GM12891 (cell line): ENCODE measurements around the gene ETFB.

Experiments used
- PAX5 ChIP-seq: IDR thresholded peaks from 2 replicates; pipeline ENCODE4 v1.6.1; 2011; ENCODE audit warnings: low read length, moderate library complexity, mild to moderate bottlenecking; ENCODE audit not compliant: insufficient read depth, severe bottlenecking
- POLR2A ChIP-seq: IDR thresholded peaks from 2 replicates; pipeline ENCODE4 v1.6.1; 2011; ENCODE audit warnings: low read depth, low read length, control low read depth
- POLR2AphosphoS5 ChIP-seq: IDR thresholded peaks from 2 replicates; pipeline ENCODE4 v1.6.1; 2011; ENCODE audit warnings: low read depth, low read length, control low read depth
- POU2F2 ChIP-seq: IDR thresholded peaks from 2 replicates; pipeline ENCODE4 v1.6.1; 2011; ENCODE audit warnings: low read depth, mild to moderate bottlenecking, control low read depth, low read length, moderate library complexity
- SPI1 ChIP-seq: IDR thresholded peaks from 2 replicates; pipeline ENCODE4 v1.6.1; 2011; ENCODE audit warnings: low read depth, low read length, control low read depth
- TAF1 ChIP-seq: IDR thresholded peaks from 2 replicates; pipeline ENCODE4 v1.6.1; 2011; ENCODE audit warnings: low read depth, low read length, control low read depth

DNA sequence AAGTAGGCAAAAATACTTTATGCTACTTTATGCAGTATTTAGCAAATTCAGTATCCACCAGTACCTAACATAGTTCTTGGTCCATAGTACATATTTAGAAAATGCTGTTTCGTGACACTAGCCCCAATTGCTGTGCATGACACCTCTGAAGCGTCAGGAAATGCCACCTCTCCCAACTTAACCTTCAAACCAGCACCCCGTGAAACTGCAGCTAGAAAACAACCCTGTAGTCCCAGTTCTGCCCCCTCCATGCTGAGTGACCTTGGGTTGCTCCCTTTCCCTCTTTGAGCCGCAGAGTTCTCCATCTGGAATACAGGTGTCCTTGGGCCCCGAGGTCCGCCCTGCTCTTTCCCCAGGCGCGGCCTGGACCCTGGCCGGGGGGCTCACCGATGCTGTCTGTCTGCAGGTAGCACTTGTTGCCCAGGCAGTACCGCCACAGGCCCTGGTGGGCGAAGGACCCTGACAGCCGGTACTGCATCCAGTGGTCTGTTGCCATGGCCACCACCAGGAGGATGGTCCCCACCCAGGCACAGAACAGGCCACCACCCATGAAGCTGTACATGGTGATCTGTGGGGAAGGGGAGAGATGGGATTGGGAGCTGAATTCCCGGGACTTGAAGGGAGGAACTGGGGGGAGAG is 20.8 kb upstream of the ETFB start:
- TF ChIP-seq POLR2A, result no peak
- no peak for TF ChIP-seq POLR2AphosphoS5
- TF ChIP-seq TAF1, result no peak
- no peak for TF ChIP-seq SPI1
- no peak for TF ChIP-seq PAX5
- no peak for TF ChIP-seq POU2F2
